Measurements from ENCODE around the gene ANKS1A.

DNA sequence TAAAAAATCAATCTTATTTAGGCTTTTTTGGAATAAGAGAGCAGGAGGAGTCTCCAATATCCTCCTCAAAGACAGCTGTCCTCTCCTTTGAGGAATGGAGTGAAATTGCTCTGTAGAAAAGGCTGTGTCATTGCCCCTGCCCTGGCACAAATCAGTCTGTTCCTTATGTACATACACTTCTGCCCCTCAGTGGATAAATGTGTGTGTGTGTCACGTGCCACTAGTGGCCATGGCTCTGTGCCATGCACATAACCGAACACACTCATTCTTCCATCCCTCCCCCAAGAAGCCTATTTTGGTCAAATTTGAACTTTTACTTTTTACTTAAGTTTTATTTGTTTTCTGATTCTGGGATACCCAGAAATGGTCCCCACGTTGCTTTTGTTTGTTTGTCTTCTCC, 49.2 kb downstream of the ANKS1A start:
- TF ChIP-seq, protein P1, sequence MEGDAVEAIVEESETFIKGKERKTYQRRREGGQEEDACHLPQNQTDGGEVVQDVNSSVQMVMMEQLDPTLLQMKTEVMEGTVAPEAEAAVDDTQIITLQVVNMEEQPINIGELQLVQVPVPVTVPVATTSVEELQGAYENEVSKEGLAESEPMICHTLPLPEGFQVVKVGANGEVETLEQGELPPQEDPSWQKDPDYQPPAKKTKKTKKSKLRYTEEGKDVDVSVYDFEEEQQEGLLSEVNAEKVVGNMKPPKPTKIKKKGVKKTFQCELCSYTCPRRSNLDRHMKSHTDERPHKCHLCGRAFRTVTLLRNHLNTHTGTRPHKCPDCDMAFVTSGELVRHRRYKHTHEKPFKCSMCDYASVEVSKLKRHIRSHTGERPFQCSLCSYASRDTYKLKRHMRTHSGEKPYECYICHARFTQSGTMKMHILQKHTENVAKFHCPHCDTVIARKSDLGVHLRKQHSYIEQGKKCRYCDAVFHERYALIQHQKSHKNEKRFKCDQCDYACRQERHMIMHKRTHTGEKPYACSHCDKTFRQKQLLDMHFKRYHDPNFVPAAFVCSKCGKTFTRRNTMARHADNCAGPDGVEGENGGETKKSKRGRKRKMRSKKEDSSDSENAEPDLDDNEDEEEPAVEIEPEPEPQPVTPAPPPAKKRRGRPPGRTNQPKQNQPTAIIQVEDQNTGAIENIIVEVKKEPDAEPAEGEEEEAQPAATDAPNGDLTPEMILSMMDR (IDR thresholded peaks at IDR 0.05) = no peak
- no peak for TF ChIP-seq POLR2A (IDR thresholded peaks at IDR 0.05)

Data from testis (tissue), 2 donors.